Dermis blood vessel endothelial cell (primary cell): ENCODE results near the gene SPNS3. TPM values are rescaled to one million over a fixed set of nuclear protein-coding genes. Genes with fewer than 3 reads are reported as not detected.

Experiments
- DNase-seq: peaks from one replicate; pipeline ENCODE4 v3.0.0; 2010
- total RNA-seq: library from RNA; depleted of rRNA; stranded (reverse); fragments of >200 nt; gene quantifications from 2 replicates; pipeline ENCODE4 v1.2.3, GENCODE V29; 2014

SPNS3 gene
- total RNA-seq, 1 donor from 2014 or later: 0.34 TPM

DNA sequence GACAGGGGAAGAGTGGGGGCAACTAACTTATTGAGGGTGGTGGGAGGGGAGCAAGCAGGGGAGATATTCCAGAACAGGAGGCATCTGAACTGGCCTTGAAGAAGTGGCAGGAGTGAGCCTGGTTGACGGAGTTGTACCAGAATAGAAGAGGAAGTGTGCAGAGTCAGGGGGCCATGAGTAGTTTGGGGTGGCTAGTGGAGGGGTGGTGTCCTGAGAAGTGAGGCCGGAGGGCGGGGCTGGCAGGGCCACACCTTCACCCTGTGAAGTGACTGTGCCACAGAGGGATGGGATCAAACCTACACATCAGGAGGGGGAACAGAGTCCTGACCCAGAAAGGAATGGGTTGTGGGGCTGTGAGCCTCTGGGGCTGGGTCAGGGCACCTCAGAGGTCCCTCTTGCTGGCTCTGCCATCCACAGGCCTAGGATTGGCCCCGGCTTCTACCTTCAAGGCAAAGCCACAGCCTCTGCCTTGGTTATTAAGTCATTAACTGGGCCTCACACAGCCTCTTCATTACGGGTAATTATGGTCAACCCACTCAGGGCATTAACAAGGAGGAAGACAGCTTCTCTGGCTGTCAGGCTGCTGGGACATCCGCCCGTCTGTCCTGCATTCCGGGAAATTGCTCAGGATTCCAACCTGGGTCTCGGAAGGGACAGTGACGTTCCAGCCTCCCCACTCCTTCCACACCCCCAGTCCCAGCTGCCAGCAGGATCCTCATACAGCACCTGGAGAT lies 77.6 kb downstream of the SPNS3 start:
- no peak for DNase-seq

DNA sequence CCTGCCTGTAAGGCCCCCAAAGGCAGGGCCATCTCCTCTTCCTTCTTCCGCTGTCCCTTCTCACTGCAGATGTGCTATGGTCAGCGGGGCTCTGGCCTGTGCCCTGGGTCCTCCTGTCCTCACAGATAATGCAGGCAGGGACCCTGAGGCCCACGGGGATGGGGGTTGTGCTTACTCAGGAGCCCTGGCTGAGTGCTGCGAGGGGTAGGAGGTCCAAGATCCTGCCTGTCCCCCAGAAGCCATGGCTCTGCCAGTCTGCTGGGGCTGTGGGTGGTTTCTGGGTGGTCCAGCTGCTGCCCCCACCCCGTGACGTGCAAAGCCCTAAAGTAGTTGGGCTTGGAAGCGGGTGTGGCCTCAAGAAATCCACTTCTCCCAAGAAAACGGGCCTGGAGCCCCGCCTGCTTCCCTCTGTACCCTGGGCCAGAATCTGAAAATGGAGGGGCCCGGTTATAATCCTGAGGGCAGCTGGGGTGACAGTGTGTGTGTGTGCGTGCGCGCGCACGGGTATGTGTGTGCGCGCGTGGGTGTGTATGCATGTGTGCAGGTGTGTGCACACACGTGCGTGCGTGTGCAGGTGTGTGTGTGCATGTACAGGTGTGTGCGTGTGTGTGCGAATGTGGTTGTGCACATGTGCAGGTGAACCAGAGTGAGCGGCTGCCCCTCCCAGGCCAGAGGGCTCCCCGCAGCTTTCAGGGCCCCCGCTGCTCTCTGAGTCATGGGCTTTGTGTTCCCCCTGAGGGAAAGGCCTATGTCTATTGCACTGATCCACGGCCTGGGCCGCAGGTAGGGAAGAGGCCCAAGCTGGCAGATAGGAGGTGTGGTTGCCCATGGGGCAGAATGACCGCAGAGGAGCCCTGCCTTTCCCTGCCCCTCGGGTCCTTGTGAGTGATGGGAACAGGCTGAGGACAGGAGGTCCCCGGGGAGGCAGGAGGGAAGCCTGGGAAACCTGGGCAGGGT lies 78.7 kb downstream of the SPNS3 start:
- DNase-seq: no peak

DNA sequence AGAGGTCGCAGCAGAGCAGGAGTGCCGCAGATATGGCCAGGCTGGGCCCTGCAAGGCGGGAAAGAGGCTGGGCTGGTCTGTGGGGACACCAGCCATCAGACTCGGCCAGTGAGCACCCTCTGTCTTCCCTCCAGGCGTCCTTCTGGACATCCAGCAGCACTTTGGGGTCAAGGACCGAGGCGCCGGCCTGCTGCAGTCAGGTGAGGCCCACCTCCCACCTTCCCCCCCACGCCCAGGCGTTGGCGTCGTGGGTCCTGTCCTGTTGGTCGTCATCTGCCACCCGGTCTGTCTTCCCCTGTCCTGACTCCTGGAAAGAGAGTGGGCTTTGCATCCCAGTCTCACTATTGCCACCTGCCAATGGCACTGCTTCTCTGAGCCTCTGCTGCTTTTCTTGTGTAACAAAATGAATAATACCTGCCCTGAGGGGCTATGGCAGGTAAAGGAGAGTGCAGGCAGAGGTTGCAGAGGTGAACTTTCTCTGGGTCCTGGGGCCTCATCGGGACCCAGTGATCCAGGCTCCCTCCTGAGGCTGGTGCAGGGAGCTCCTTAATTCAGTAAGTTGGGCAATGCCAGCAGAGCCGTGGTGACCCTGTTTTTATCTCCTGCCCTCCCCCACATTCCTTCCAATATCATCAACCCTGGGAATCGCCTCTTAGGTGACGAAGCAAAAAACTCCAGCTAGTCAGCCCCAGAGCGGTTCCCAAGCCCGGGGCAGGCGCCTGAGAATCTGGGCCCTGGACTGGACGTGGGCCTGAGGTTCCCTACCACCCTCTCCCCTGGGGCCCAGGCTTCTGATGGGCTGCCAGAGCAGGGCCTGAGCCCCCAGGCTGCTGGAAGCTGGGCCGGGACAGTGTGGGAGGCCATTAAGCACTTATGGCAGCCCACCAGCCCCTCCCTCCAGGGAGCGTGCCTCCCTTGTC lies 79.6 kb downstream of the SPNS3 start:
- DNase-seq: no peak

DNA sequence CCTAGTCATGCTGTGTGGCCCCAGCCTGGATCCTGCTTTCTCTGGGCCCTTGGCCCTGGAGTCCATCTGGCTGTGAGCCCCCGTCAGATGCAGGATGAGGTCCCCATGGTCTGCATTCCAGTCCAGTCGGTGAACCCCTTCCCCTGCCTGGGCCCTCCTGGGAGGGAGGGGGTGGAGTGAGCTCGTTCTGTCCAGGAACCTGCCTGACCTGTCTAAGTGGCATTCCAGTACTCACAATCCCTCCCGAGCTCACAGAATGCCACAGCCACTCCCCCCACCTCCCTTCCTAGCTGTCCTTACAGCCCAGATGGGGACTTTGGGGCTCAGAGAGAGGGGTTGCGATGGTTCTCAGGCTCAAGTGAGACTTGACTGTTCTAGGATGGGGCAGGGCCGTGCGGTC lies 80.5 kb downstream of the SPNS3 start:
- no peak for DNase-seq

DNA sequence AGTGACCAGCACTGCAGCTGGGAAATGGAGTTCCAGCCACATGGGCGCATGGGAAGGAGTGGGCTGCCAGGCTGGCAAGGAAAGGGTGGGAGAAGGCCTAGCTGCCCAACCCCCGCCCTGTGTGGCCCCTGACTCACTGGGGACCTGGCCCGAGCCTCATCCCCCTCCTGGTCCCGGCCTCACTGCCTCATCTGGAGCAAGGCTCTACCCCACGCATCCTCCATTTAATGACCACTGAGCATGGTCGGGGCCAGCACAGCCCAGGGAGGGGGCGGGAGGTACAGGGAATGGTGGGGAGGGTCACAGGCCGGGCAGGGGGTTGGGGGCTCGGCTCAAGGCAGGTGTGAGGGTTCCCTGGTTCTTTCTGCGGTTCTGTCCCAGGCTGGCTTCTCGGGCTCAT lies 81.0 kb downstream of the SPNS3 start:
- DNase-seq: no peak

DNA sequence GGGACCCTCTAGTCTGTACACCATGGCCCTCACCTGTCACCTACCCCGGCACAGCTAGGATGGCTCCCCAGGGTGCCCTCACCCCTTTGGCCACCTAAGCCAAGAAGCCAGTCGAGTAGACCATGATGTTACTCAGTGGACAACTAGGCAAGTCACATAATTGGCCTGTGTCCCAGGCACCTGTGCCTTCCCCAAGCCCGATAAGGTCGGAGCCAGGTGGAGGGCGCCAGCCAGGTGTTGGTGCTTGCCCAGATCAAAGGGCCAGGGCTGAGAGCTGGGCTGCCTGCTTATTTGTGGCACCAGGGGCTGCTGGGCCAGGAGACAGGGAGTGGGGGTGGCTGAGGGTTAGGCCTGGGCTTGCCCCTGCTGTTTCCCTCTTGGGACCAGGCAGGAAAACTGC lies 81.8 kb downstream of the SPNS3 start:
- DNase-seq: no peak

DNA sequence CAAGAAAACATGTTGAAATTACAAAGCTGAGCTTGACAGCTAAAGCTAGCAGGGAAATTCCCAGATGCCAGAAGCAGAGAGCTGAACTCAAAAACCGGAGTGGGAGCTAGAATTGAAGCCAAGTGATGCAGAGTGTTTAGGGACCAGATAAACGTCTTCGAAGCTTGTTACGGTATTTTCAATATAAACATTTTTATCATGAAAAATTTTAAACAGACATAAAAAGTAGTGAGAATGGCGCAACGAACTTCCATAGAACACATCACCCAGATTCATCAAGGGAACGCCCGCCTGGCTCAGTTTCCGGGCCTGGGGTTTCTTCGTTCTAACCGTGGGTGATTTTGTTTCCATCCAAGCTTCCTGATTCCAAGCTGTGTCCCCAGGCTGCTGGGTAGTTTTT lies 83.0 kb downstream of the SPNS3 start:
- no peak for DNase-seq

DNA sequence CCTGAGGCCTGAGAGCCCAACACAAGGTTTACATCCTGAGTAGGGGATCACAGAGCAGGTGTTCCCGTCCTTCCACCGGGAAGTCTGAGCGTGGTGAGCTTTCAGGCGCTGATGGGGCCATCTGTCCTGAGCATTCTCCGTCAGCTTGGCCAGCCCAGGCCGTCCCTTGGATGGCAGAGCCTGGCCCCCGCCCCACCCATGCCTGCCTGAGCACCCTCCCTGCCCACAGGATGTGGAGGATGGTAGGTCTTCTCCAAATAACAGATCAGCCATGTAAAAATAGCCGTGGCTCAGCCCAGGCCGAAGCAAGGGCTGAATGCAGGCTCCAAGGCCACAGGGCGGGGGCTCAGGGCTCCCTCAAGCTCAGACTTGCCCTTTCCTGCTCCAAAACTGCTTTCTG lies 85.2 kb downstream of the SPNS3 start:
- no peak for DNase-seq

DNA sequence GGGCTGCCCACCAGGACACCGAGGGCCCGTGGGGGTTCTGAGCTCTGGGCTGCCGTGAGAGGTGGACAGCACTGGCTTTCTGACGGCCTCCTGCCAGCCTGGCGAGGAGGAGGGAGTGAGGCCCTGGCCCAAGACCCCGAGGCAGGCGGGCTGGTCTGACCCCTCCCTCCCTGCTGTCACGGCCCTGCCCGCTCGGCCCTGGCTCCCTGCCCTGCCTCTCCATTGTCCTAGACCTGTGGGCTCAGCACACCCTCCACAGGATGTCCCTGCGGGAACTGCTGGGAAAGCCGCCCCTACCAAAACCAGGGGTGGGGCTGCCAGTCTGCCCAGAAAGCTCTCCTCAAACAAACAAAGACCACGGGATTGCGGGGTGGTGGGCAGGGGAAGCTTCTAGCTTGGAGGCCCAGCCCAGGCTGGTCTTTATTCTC lies 85.6 kb downstream of the SPNS3 start:
- DNase-seq: peak; percentile 83

DNA sequence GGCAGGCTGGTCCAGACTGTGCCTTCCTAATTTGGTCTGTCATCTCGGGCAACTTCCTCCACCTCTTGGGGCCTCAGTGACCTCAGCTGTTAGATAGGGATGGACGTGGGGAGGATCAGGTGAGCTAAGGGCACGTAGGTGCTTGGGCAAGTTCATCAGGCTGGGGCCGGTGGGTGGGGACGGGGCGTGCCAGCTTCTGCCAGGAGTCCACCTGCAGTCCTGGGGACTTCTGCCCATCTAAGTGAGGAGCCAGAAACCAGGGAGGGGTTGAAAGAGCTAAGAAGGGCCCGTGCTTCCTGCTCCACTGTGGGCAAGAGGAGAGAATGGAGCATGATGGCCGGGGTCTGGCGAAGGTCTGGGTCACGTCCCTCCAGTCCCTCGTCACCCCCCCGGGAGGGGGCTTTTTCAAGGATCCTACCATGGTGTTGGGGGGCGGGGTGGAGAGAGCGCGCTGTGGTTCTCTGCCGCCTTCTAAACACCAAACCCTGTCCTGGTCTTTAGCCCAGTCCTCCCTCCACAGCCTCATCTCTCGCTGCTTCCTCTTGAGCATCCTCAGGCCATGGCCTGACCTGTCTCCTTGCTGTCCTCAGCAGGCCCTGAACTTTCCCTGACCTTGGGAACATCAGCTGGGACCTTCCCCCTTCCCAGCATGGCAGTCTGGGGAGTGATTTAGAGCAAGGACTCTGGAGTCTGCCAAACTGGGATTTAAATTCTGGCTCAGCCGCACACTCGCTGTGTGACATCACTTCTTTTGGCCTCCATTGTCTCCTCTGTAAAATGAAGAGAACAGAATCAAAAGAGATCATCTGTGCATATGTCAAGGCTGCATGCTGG lies 86.5 kb downstream of the SPNS3 start:
- no peak for DNase-seq

DNA sequence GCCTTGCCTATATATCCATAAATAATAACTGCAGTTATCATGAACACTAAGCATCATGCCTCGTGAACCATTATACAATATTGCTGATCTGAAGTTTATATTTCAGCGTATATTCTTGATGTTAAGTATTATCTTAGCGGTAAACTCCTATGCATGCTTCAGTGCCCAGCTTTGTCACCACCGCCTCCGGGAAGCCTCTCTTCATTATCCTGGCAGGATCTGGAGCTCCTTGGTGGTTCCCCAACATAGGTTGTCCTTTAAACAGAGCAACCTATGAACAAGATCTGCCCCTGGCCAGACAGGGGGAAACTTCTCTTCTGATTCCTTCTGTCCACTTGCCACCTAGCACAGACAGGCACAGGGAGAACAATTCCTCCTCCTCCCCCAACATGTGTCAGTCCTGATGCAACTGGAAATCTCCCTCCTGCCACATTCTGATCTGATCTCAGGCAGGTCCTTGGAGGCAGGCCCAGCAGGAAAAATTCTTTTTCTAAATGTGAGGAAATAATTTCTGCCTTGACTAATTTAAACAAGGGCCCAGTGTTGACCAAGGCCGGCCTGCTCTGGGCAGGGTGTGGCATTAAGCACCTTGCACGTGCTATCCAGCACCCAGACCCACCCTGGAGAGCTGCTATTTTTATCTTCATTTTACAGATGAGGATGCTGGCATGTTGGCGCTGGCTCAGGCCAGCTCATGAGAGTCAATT lies 87.3 kb downstream of the SPNS3 start:
- peak; percentile 41 for DNase-seq

DNA sequence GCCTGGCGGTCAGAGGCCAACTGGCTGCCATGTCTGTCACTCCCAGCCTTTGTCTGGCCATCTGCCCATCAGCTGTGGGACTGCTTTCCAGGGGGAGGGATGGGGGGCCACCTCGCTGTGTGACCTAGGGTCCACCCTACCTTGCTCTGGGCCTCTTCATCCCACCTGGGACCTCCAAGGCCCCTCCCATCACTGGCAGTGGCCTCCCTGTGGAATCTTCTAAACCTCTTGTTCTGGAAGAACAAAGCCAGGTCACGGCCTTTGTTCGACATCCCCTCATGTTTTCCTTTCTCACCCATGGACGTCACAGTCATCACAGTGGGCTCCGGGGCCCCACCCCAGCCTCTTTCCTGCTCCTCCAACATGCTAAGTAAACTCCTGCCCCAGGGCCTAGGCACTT lies 88.9 kb downstream of the SPNS3 start:
- DNase-seq: peak; percentile 76

DNA sequence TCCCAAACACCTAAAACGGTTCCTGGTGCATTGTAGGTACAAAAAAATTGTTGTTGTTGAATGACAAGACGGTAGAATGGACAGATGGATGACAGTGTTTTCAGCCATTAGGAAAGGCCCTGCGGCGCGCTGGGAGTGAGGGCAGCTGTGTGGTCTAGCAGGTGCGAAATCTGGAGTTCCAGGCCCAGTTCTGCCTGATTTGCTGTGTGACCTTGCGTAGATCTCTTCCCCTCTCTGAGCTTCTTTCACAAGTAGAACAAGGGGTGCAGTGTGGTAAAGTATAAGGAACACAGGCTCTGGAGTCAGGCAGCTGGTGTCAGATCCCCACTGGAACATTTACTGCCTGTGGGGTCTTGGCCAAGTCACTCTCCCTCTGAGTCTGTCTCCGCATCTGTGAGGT lies 90.2 kb downstream of the SPNS3 start:
- no peak for DNase-seq

DNA sequence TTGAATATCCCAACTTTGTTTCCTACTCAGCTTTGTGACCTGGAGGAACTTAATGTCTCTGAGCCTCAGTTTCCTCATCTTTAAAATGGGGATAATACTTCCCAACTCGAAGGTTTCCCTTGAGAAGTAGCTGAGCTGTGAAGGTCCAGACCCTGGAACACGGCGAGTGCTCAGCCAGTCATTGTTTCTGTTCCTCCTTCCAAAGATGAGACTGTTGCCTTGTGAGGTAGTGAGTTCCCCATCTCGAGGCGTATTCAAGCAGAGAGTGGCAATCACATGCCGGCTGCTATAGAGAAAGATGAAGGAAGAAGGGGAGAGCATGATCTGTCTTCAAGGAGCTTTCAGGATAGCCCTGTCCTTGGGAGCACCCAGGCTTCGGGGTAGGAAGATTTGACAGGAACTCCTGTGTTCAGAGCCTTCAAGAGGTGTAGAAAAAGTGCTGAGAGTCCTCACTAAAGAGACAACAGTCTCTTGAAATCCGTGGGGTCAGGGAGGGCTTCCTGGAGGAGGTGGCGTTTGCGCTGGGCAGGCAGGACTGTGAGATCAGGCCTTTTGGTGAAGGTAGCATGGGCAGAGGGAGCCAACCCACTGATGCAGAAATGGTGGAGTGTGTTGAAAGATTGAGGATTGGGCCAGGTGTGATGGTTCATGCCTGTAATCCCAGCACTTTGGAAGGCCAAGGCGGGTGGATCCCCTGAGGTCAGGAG lies 92.1 kb downstream of the SPNS3 start:
- no peak for DNase-seq

DNA sequence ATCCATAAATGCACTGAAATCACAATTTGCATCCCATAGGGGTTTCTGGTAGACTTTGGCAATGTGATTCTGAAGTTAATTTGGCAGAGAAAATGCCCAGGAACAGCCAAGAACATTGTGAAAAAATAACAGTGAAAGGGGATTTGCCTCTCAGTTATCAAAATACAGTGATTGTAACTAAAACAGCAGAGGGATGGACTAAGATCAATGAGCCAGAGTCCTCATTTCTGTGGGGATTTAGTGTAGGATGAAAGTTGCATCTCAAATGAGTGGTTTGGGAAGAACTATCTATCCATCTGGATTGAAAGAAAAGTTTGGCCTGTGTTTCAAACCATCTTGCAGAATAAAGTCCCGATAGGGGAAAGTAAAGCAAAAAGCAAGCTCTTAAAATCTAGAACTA lies 93.4 kb downstream of the SPNS3 start:
- no peak for DNase-seq

DNA sequence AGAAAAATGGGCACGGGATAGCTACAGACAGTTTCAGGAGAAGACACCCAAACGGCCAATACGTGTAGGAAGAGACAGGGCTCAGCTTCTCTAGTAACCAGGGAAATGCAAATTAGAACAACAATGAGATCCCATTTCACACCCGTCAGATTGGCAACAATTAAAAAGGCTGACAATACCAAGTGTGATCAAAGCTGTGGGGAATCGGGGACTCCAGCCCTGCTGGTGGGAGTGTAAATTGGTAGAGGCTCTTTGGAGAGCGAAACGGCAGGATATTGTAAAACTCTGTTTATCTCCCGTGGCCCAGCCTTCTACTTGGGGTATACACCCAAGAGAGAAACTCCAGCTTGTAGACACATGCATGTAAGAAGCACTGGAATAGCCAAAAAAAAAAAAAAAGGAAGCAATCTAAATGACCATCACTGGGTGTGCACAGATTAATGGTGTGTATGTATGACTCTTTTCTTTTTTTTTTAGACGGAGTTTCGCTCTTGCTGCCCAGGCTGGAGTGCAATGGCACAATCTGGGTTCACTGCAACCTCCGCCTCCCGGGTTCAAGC lies 93.9 kb downstream of the SPNS3 start:
- no peak for DNase-seq

DNA sequence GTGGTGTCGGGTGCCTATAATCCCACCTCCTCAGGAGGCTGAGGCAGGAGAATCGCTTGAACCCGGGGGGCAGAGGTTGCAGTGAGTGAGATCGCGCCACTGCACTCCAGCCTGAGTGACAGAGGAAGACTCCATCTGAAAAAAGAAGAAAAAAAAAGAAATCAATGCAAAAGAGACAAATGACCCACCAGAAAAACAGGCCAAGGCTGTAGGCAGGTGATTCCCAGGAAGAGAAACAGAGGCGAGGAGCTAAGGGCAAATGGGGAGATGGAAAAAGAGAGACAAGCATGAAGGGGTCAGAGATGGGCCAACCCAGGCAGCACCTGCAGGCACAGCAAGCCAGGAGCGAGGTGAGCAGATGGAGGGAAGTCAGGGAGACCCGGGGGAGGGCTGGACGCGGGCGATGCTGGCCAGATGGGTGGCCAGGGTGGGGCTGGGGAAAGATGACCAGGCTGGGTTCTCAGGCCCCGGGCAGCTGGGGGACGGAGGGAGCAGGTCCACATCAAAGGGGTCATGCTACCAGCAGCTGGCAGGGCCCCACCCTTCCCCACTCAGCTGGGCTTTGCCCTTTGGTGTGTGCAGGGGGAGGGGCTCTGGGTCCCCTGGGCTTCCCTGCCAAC lies 95.9 kb downstream of the SPNS3 start:
- DNase-seq: no peak

DNA sequence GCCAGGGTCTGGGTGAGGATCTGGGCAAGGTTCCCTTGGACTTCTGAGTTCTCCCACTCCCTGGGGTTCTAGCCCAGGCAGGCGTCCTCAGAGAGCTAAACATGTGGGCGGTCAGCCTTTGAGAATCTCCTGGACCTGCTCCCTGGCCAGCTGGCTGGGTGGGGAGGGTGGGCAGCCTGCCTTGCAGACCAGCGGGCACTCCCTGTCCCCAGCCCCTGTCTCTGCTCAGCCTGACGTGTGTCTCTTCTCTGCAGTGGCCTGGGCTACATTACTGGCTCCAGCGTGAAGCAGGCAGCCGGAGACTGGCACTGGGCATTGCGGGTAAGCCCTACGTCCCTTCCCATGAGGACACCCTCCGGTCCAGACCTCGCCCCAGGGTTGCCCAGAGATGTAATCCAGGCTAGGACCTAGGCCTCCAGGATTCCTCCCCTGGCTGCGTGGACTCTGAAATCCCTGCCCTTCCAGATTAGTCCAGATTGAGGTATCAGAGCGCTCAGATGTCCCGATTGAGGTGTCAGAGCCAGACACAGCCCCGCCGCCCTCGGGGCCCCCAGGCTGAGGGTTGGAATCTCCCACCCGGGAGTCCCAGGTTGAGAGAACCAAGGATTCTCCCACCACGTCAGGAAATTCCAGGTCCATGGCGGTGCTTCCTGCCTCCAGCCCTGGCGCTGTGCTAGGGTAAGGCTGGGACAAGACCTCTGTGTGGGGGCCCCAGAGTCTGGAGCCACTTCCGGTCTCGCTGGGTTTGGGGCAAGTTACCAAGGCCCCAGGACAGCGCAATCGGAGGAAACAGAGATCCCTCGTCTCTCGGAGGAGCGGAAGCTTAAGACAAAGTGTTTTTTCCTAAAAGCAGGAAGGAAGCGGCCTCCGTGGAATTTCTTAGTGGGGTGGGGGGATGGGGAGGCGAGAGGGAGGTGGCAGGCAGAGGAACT lies 97.3 kb downstream of the SPNS3 start:
- DNase-seq: peak; percentile 98
